SK-N-SH (cell line): Measurements from ENCODE around the gene ATPAF2.

Source experiments
- CHD2 ChIP-seq: fragments of 150-350 bp; IDR thresholded peaks from 2 replicates; pipeline ENCODE4 v1.6.1; 2018; ENCODE audit warnings: low read length; ENCODE audit not compliant: partially characterized antibody
- EP300 ChIP-seq, 2 experiments: IDR thresholded peaks; 2 replicates each; pipeline versions ENCODE4 v1.4.0 to v1.6.1; 2012; ENCODE audit warnings: borderline replicate concordance in 1 of 2, low read depth in 1 of 2, low read length in 1 of 2
- EZH2phosphoT487 ChIP-seq: fragments of 200-600 bp; sonication (generic); IDR thresholded peaks from 2 replicates; pipeline ENCODE4 v1.6.1; 2017; ENCODE audit warnings: low read depth, mixed run types, mild to moderate bottlenecking, antibody characterized with exemption, moderate library complexity, borderline replicate concordance
- GATA2 ChIP-seq: sonication (generic); formaldehyde crosslinking; IDR thresholded peaks from 2 replicates; pipeline ENCODE4 v1.5.0; 2020; ENCODE audit warnings: mild to moderate bottlenecking, missing genetic modification reagents
- NFIC ChIP-seq: IDR thresholded peaks from 2 replicates; pipeline ENCODE4 v1.4.0; 2012; ENCODE audit warnings: borderline replicate concordance
- POLR2AphosphoS5 ChIP-seq: IDR thresholded peaks from 2 replicates; pipeline ENCODE4 v1.6.1; 2012; ENCODE audit warnings: low read depth, low read length
- TAF1 ChIP-seq: IDR thresholded peaks from 2 replicates; pipeline ENCODE4 v1.6.1; 2012; ENCODE audit warnings: low read depth, mild to moderate bottlenecking, low read length, moderate library complexity, borderline replicate concordance
- YY1 ChIP-seq: IDR thresholded peaks from 2 replicates; pipeline ENCODE4 v1.4.0; 2012; ENCODE audit warnings: low read depth, mild to moderate bottlenecking
- TF ChIP-seq, protein P1 (sequence below): fragments of 200-600 bp; sonication (generic); IDR thresholded peaks from 2 replicates; pipeline ENCODE4 v1.6.1; 2017; ENCODE audit warnings: antibody characterized with exemption, mild to moderate bottlenecking, moderate library complexity
- TF ChIP-seq, protein P2 (sequence below): fragments of 150-350 bp; IDR thresholded peaks from 2 replicates; pipeline ENCODE4 v1.6.1; 2017; ENCODE audit warnings: antibody characterized with exemption, low read length, low read depth, borderline replicate concordance

- TF ChIP-seq CHD2 (no peak), EP300 (IDR thresholded peaks at IDR 0.05; ENCODE audit: borderline replicate concordance in 1 of 2, low read depth in 1 of 2, low read length in 1 of 2) (no peak), POLR2AphosphoS5 (no peak), TAF1 (no peak), GATA2 (CRISPR knock-in tag) (no peak), YY1 (no peak), EZH2phosphoT487 (no peak), NFIC (no peak)
- TF ChIP-seq, protein P1, sequence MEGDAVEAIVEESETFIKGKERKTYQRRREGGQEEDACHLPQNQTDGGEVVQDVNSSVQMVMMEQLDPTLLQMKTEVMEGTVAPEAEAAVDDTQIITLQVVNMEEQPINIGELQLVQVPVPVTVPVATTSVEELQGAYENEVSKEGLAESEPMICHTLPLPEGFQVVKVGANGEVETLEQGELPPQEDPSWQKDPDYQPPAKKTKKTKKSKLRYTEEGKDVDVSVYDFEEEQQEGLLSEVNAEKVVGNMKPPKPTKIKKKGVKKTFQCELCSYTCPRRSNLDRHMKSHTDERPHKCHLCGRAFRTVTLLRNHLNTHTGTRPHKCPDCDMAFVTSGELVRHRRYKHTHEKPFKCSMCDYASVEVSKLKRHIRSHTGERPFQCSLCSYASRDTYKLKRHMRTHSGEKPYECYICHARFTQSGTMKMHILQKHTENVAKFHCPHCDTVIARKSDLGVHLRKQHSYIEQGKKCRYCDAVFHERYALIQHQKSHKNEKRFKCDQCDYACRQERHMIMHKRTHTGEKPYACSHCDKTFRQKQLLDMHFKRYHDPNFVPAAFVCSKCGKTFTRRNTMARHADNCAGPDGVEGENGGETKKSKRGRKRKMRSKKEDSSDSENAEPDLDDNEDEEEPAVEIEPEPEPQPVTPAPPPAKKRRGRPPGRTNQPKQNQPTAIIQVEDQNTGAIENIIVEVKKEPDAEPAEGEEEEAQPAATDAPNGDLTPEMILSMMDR = no peak
- TF ChIP-seq, protein P2, sequence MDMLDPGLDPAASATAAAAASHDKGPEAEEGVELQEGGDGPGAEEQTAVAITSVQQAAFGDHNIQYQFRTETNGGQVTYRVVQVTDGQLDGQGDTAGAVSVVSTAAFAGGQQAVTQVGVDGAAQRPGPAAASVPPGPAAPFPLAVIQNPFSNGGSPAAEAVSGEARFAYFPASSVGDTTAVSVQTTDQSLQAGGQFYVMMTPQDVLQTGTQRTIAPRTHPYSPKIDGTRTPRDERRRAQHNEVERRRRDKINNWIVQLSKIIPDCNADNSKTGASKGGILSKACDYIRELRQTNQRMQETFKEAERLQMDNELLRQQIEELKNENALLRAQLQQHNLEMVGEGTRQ = no peak
Observed at GRCh38 chr17:17979778-17980177, 59.2 kb downstream of the ATPAF2 start.
